ENCODE data around the gene TMPRSS2.

Gene TMPRSS2

GRCh38 chr21:41510500-41510899 is 2.5 kb upstream of the TMPRSS2 start:
- in situ Hi-C loops (cut with MboI; ENCODE audit: low sequenced_read_pairs), result no loop called here

- in situ Hi-C loops (cut with MboI; ENCODE audit: low sequenced_read_pairs), result no loop called here
Observed at GRCh38 chr21:41509733-41510132, 1.8 kb upstream of the TMPRSS2 start.

- in situ Hi-C loops (cut with MboI; ENCODE audit: low sequenced_read_pairs), result no loop called here
Observed at GRCh38 chr21:41509145-41509496, 1.2 kb upstream of the TMPRSS2 start.

DNA sequence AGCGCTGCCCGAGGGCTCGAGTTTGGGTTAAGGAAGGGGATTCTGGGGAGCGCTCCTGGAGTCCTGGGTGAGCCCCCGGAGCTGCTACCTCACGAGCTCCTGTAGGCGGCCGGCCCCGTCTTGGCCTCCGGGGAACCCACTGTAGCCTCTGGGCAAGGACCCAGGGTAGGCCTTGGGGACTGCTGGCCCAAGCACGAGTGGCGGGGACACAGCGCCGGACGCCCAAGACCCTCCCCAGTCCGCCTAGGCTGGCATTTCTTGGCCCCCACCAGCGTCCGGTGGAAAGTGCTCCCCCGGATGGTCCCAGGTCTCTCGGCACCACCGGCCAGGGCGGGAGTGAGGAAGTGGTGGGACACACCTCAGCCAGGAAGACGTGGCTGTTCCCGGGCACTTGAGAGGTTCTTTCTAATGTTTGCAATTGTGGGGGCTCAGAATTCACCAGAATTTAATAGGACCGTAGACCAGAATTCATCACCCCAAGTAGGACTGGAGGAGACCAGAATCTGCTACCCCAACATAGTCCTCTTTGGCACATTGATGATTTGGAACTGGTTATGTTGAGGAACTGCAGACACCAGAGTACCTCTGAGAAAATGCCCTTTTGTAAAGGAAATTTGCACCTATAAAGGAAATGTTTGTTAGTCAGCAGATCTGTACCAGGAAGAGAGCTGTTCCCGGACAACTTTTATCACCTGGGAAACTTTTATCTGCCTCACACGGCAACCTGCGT is 622 bp upstream of the TMPRSS2 start:
- in situ Hi-C loops (cut with MboI; ENCODE audit: low sequenced_read_pairs), result no loop called here

DNA sequence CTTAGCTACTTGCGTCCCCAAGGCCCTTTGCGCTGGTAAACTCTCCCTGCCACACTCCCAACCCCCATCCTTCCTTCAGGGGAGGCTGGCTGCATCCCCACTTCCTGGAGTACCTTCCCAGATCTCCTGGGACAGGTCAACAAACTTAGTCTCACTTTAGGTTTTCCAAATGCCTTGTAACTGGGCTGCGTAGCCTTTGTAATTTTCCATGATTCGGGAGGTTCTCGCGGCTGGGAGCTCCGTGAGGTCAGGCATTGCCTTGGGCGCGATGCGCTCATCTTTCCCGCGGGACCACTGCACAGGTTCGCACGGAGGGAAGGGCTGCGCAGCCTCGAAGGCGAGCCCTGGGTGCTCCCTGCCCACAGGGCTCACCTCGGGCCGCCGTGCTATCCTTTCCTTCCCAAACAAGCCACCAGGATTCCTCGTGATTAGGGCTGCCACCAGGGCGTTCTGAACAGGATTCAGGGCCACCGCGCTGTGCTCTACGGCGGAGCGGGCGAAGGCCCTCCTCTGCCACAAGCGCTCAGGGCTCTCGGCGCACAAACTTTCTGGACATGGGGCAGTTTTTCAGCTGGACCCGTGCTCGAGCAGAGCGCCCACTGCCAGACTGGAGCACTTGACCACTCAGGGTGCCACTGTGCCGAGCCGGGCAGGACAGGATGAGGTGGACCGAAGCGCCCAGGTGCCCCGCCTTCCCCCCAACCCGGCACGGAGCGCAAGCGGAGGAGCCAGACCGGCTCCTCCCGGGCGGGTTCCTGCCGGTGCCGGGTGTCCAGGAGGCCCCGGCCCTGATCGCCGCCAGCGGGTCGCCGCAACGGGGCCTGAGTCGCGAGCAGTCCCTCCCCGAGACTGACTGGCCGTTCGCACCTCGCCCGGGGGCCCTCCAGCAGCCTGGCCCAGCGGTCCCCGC is 1.1 kb downstream of the TMPRSS2 start:
- in situ Hi-C loops (cut with MboI; ENCODE audit: low sequenced_read_pairs), result no loop called here

DNA sequence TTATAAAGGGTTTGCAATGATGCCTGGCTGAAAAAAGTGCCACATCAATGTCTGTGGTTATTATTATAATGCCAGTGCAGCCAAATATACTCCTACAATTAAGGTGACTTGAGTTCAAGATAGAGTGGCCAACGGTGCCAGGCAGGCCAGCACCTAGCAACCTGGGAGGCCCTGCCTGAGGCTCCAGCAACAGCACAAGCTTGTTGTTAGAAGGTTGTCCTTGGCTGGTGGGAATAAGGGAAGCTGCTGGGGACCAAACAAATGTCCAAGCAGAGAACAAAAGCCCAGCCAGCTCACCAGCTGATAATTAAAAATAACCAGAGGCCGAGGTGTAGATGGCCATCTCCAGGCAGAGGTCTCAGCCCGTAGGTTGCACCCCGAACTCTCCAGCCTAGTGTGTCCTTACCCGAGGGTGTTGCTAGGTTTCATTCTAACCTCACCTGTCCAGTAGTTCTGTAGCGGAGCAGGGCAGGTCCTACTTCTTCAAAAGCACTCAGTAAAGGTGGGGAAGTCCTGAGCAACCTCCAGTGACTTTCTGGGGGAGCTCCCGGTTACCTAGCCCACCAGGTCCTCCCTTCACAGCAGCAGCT is 1.9 kb downstream of the TMPRSS2 start:
- in situ Hi-C loops (cut with MboI; ENCODE audit: low sequenced_read_pairs), result no loop called here

DNA sequence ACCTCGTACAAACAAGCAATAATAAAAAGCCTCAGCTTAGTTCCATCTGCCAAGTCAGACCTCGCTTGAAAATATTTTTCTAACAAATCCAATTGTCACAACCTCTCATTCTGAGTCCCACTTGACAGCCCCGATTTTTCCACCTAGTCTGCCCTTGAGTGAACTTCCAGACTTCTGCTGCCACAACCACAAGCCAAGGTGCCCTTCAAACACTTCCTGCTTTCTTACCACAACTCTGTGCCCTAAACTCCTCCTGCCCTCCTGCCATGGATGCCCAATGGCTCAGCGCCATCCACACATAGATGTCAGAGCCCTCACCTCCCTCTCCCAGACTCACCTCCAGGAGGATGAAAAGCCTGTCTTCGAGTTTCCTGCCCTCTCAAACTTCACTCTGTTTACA is 3.9 kb downstream of the TMPRSS2 start:
- in situ Hi-C loops (cut with MboI; ENCODE audit: low sequenced_read_pairs), result no loop called here

- in situ Hi-C loops (cut with MboI; ENCODE audit: low sequenced_read_pairs), result no loop called here
Observed at GRCh38 chr21:41503331-41503730, 4.6 kb downstream of the TMPRSS2 start.

GRCh38 chr21:41501919-41502318 is 6.0 kb downstream of the TMPRSS2 start:
- in situ Hi-C loops (cut with MboI; ENCODE audit: low sequenced_read_pairs), result no loop called here

GRCh38 chr21:41500931-41501381 is 7.0 kb downstream of the TMPRSS2 start:
- in situ Hi-C loops (cut with MboI; ENCODE audit: low sequenced_read_pairs), result no loop called here

- in situ Hi-C loops (cut with MboI; ENCODE audit: low sequenced_read_pairs), result no loop called here
Observed at GRCh38 chr21:41500363-41500762, 7.6 kb downstream of the TMPRSS2 start.

DNA sequence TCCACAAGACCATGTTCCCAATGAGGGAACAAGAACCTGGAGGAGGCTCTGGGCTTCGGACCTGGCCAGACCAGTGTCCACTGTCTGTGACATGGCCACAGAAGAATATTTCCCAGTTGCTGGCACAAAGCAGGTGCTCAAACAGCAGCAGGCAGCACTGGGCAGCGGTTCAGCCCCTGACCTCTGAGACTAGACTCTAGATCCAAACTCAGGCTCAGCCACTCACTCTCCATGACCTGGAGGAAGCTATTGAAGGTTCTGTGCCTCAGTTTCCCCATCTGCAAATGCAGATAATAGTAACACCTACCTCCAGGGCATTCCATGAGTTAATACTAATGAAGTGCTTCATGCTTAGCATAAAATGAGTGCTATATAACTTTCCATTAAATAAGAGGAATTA is 8.0 kb downstream of the TMPRSS2 start:
- in situ Hi-C loops (cut with MboI; ENCODE audit: low sequenced_read_pairs), result no loop called here

DNA sequence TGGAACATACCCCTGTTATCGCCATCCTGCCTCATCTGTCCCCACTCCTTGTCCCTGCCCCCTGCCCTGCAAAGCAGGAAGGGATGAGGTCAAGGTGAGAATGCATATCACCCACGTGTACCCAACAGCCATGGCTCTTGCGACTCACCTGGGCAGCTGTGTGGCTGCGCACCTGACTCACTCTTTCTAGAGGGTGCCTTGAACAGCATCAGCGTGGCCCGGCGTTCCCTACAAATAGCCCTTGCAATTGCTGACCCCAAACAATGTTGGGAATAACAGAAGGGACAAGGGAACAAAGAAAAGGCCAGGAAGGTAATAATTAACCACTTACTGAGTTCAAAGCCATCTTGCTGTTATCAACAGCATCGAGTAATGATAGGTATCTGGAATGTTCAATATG is 10.2 kb downstream of the TMPRSS2 start:
- in situ Hi-C loops (cut with MboI; ENCODE audit: low sequenced_read_pairs), result no loop called here

DNA sequence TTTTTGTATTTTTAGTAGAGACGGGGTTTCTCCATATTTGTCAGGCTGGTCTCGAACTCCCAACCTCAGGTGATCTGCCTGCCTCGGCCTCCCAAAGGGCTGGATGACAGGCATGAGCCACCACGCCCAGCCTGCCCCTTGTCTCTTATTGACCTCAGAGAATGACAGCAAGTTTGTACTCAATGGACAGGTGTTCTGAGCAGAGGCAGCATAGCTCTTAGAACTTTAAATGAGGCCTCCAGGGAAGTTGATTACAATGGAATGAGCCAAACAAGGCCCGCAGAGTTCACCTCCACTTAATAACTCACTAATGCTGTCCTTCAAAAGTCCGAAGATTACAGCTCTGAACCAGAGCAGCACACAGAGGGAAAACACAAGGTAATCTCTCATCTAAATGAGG is 10.9 kb downstream of the TMPRSS2 start:
- in situ Hi-C loops (cut with MboI; ENCODE audit: low sequenced_read_pairs), result no loop called here

GRCh38 chr21:41494242-41494641 is 13.7 kb downstream of the TMPRSS2 start:
- in situ Hi-C loops (cut with MboI; ENCODE audit: low sequenced_read_pairs), result no loop called here

GRCh38 chr21:41491412-41491811 is 16.5 kb downstream of the TMPRSS2 start:
- in situ Hi-C loops (cut with MboI; ENCODE audit: low sequenced_read_pairs), result no loop called here

- in situ Hi-C loops (cut with MboI; ENCODE audit: low sequenced_read_pairs), result no loop called here
Observed at GRCh38 chr21:41490330-41490729, 17.6 kb downstream of the TMPRSS2 start.

- in situ Hi-C loops (cut with MboI; ENCODE audit: low sequenced_read_pairs), result no loop called here
Observed at GRCh38 chr21:41489329-41489728, 18.6 kb downstream of the TMPRSS2 start.

DNA sequence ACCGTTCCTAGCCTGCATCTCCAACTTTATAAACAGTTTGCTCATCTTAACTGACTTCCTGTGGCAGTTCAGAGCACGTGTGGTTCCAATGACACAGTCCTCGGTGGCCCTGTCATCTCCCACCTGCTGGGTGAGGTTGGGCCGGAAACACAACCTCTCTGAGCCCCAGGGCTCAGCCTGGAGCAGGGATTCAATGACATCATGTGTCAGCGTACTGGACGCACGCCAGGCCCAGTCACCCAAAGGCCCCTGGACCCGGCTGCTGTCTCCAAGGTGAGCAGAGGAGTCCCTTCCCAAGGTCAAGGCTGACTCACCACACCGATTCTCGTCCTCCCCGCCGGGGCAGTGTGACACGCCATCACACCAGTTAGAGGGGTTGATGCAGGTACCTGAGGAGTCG is 19.9 kb downstream of the TMPRSS2 start:
- in situ Hi-C loops (cut with MboI; ENCODE audit: low sequenced_read_pairs), result no loop called here

DNA sequence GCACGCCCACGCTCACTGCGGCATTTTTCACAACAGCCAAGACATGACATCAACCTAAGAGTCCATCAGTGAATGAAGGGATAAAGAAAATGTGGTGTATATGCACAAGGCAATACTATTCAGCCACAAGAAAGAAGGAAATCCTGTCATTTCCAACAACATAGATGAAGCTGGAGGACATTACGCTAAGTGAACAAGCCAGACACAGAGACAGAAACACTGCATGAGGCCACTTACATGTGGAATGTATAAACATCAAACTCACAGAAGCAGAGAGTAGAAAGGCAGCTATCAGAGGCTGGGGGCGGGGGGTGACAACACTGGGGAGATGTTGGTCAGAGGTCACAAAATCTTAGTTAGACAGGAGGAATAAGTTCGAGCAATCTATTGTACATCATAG is 20.9 kb downstream of the TMPRSS2 start:
- in situ Hi-C loops (cut with MboI; ENCODE audit: low sequenced_read_pairs), result no loop called here

DNA sequence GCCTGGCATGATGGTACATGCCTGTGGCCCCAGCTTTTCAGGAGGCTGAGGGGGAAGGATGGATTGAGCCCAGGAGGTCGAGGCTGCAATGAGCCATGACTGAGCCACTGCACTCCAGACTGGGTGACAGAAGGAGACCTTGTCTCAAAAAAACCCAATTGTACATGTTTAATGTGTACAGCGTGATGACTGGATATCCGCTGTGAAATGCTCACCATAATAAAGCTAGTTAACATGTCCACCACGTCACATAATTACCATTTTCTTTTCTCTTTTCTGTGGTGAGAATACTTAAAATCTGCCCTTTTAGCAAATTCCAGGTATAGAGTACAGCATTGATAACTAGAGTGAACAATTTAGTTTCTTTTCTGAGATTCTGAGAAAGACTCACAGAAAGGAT is 24.0 kb downstream of the TMPRSS2 start:
- in situ Hi-C loops (cut with MboI; ENCODE audit: low sequenced_read_pairs), result no loop called here

DNA sequence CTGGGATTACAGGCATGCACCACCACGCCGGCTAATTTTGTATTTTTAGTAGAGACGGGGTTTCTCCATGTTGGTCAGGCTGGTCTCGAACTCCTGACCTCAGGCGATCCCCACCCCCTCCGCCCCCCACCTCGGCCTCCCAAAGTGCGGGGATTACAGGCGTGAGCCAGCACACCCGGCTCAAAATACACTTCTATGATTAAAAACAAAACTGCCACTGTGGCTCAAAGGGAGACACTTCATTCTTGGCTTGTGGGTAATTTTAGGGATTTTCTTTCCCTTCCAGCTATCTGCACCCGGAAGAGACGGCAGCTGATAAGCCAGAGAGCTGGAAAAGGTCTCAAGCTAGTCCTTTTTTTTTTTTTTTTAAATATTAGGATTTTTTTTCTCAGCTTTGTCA is 24.5 kb downstream of the TMPRSS2 start:
- in situ Hi-C loops (cut with MboI; ENCODE audit: low sequenced_read_pairs), result no loop called here

Data from HL-60/S4 treated with phorbol 12-myristate 13-acetate at 8.2 ng/mL for 4 days and 3 days (cell line).